Tibial nerve (tissue), 3 donors: ENCODE measurements around the gene CLCN7.

Source experiments
- CTCF ChIP-seq, 5 experiments: fragments of 200-600 bp in 3 of 5; fragments of 450-650 bp in 2 of 5; sonication (generic) in 3 of 5; IDR thresholded peaks; one replicate each; pipeline ENCODE4 v1.5.1; 2016 to 2019; ENCODE audit warnings: antibody characterized with exemption in 5 of 5, mild to moderate bottlenecking in 3 of 5, moderate library complexity in 2 of 5
- POLR2A ChIP-seq, 2 donors: fragments of 450-650 bp; IDR thresholded peaks; one replicate each; pipeline ENCODE4 v1.6.1; 2017; ENCODE audit warnings: antibody characterized with exemption in 2 of 2, mild to moderate bottlenecking in 2 of 2, moderate library complexity in 2 of 2

- TF ChIP-seq CTCF (IDR thresholded peaks at IDR 0.05) (no peak), POLR2A (IDR thresholded peaks at IDR 0.05) (no peak)
Measured at GRCh38 chr16:1447965-1448364, 26.9 kb downstream of the CLCN7 start.
